Measurements from ENCODE around the gene SLC1A3. TPM values are rescaled to one million over a fixed set of nuclear protein-coding genes. Genes with fewer than 3 reads are reported as not detected.

Gene SLC1A3
- total RNA-seq, 1 donor from 2014 or later = not detected

DNA sequence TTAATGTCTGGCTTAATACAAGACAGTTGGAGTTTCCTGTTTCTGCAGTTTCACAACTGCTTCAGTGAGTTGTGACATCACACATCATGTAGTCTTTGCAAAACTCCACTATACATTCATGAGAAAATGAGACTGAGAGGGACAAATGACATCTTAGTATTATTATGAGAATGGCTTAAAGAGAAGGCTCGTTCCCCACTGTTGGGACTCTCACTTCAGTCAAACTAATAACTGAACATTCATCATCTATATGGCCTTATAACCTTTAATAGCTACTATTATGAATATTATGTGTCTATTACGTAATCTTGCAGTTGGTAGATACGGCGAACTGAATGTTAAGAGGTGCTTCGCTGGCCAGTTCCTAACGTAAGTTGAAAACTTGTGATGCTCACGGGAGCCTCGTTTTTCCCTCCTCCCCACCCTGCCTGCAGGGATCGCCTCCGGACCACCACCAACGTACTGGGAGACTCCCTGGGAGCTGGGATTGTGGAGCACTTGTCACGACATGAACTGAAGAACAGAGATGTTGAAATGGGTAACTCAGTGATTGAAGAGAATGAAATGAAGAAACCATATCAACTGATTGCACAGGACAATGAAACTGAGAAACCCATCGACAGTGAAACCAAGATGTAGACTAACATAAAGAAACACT lies 79.4 kb downstream of the SLC1A3 start:
- DNase-seq (ENCODE audit: low read depth in 2 of 2) = no peak

GRCh38 chr5:36686881-36687280 lies 80.5 kb downstream of the SLC1A3 start:
- DNase-seq (ENCODE audit: low read depth in 2 of 2) = no peak

DNA sequence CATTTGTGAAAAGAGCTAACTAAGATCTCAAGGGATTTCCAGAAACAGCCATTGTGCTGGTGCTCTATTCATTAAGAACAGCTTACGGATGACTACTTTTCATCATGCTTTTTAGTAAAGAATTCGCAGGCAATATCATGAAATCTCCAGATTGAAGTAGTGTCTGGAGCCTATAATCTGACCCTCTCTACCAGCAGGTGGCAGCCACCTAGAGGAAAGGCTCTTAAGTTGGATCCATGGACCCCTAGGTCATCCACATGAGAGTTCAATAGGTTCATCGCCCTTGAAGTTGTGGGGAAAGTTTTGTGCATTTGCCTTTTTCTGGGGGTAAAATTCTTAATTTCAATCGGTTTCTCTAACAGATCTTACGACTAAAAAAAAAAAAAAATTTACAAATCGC lies 82.3 kb downstream of the SLC1A3 start:
- DNase-seq (ENCODE audit: low read depth in 2 of 2) = peak; percentile 5 to 8

GRCh38 chr5:36689225-36689624 lies 82.8 kb downstream of the SLC1A3 start:
- no peak for DNase-seq (ENCODE audit: low read depth in 2 of 2)

DNA sequence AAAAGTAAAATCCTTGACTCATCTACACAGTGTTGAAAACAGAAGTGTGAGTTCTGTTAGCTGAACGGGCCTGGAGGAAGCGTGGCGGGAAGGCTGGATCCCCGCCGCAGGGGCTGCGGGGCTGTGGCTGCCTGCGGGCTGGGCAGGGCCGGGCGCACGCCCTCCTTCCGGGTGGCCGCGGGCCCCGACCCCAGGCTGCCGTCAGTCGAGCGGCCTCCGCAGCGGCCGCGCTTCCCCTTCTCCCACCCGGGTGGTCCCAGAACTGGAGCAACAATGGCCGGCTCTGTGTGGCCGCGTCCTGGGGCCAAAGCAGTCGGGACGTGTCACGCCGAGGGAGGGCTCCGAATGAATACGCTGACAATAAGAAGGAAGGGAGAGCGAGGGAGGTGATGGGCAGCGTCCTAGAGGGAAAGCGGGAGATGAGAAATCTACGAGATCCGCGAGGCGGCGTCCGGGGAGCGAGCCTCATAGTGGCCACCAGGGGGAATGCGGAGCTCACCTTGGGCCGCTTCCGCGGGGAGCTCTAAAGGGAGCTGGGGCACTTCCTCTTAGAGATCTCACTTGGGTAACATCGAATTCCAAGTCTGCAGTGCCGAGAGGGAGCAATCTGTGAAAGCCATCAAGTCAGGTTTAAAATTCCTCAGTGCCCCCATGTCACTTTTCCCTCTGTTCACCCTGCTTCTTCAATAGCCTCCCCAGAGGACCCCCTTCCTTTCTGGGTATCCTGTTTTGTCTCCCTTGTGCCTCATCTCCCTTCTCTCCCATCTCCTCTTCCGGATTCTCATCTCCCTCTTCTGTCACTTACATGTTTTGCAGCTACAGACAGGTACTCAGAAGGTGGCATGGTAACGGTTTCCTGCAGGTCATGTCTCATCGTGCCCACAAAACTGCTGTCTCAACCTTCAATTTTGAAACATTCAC lies 83.9 kb downstream of the SLC1A3 start:
- peak; percentile 45 to 56 for DNase-seq (ENCODE audit: low read depth in 2 of 2)

- DNase-seq (ENCODE audit: low read depth in 2 of 2) = no peak
These were observed 84.8 kb downstream of the SLC1A3 start for GRCh38 chr5:36691226-36691625.

GRCh38 chr5:36691696-36692371 lies 85.4 kb downstream of the SLC1A3 start:
- DNase-seq (ENCODE audit: low read depth in 2 of 2) = no peak

DNA sequence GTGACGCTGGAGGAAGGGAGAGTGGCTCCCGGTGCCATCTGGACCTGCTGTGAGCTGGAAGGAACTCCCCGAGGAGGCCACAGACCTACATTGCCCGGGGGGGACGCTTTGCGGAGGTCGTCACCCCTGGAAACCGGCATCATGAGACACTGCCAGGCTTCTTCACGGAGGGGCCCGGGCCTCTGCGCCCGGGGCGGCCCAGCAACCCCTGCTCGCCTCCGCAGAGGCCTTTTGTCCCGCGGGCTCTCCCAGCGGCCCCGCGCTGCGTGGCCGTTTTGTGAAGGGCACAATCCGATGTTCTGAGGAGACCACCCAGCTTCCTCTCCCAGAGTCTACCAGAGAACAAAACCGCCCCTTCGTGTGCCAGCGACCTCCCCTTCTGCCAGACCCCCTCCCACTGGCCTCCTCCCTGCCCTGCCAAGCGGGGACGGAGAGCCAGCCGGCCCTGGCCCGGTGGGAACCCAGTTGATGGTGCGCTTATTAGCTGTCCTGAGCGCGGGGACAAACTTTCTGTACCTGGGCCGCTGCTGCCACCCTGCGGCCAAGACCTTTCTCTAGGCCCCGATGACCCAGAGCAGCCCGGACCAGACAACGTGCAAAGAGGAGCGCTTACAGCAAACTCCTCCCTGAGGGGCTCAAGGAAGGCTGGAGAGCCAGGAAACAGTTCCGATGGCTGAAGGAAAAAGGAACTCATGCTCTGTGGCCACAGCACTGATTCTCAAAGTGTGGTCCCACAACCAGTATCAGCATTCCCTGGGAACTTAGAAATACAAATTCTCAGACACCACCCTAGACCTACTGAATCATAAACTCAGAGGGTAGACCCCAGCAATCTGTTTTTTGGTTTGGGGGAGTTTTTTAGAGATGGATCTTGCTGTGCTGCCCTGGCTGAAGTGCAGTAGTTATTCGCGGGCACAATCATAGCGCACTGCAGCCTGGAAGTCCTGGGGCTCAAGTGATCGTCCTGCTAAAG lies 86.7 kb downstream of the SLC1A3 start:
- DNase-seq (ENCODE audit: low read depth in 2 of 2) = peak; percentile 62 to 84

- no peak for DNase-seq (ENCODE audit: low read depth in 2 of 2)
These were observed 87.9 kb downstream of the SLC1A3 start for GRCh38 chr5:36694351-36694750.

GRCh38 chr5:36696059-36696673 lies 89.8 kb downstream of the SLC1A3 start:
- peak; percentile 69 to 81 for DNase-seq (ENCODE audit: low read depth in 2 of 2)

DNA sequence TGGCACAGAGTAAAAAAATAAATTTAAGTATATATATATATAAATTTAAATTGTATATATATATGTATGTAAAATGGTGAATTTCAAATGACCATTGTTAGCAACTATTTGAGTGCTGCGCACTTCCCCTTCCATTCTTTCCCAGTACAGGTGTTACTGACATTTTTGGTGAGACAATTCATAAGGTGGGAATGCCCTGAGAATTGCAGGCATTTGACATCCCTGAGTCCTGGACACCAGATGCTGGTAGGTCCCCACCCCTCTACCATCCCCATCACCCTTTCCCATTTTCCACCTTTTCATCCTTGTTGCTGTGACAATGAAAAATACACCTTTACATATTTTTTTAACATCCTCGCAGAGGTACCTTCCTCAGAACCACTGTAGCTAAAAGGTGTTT lies 91.6 kb downstream of the SLC1A3 start:
- no peak for DNase-seq (ENCODE audit: low read depth in 2 of 2)

- DNase-seq (ENCODE audit: low read depth in 2 of 2) = no peak
These were observed 94.8 kb downstream of the SLC1A3 start for GRCh38 chr5:36701085-36701698.

DNA sequence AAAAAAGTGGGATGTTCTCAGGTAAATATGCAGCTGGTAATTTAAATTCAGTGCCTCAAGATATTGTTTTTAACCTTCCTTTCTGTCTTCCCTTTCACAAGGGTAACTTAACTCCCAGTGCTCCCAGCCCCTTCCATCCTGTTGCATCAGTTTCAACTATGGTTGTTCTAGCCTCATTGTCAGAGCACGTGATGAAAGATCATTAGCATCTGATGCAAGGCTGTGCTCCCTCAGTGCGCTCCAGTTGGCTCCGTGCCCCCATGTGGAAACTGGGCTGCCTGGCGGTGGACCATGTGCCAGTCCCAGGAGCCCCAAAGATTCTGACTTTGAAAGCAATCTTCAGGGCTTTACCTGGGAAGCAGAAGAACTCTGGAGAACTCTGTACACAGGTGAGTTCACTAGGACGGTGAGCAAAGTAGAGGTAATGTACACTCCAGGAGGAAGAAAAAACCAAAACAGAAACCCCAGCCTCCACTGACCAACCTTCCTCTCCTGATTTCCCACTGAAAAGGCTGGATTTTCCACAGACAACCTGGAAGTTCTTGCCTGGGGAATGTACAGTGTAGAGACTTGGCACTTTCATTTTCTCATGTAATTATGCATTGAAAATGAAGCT lies 96.9 kb downstream of the SLC1A3 start:
- DNase-seq (ENCODE audit: low read depth in 2 of 2) = no peak

DNA sequence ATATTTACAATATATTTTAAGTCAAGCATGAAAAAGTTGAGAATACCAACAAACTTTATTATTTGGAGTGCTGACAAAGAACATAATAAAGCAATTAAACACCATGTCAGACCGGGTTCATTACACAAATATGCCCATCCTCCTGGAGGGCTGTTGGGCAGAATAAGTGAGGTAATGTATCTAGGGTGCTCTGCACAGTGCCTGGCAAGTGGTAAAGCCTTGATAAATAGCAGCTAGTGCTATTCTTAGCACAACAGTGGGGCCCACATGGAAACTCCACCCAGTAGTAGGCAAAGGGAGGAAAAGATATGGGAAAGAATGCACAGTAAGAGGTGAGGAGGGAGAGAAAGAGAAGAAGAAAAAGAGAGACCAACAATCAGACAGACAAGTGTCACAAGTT lies 97.7 kb downstream of the SLC1A3 start:
- DNase-seq (ENCODE audit: low read depth in 2 of 2) = no peak

- DNase-seq (ENCODE audit: low read depth in 2 of 2) = no peak
These were observed 98.6 kb downstream of the SLC1A3 start for GRCh38 chr5:36705055-36705454.

DNA sequence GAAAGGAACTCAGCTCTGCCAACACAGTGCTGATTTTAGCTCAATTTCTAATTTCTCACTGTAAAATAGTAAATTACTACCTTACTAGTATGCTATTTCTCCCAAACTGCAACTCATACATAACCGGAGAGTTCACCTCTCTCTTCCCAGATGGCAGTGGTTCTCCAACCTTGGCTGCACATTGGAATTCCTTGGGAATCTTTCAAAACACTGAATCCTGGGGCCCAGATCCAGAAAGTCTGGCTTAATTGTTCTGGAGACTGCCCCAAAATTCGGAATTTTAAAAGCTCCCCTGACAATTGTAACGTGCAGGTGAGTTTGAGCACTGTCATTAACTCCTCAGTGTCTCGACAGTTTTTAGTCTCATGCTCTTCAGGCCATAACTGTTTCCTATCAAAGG lies 100.3 kb downstream of the SLC1A3 start:
- no peak for DNase-seq (ENCODE audit: low read depth in 2 of 2)

- no peak for DNase-seq (ENCODE audit: low read depth in 2 of 2)
These were observed 102.6 kb downstream of the SLC1A3 start for GRCh38 chr5:36708996-36709395.

DNA sequence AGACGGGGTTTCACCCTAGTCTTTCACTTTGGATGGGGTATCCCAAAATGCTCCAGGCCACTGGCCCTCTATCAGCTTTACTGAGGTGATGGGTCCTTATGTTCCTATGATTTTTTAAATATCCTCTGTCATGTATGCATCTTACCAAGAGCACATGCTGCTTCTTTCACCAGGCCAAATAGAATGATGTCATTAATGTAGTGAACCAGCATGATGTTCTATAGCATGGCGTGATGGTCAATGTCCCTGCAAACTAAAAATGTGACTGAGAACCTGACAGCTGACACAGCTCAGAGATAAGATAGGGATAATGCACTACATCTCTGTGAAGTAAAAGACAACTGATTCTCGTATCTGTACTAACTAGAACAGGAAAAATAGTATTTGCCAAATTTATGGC lies 103.6 kb downstream of the SLC1A3 start:
- no peak for DNase-seq (ENCODE audit: low read depth in 2 of 2)

- DNase-seq (ENCODE audit: low read depth in 2 of 2) = no peak
These were observed 106.3 kb downstream of the SLC1A3 start for GRCh38 chr5:36712706-36713105.

DNA sequence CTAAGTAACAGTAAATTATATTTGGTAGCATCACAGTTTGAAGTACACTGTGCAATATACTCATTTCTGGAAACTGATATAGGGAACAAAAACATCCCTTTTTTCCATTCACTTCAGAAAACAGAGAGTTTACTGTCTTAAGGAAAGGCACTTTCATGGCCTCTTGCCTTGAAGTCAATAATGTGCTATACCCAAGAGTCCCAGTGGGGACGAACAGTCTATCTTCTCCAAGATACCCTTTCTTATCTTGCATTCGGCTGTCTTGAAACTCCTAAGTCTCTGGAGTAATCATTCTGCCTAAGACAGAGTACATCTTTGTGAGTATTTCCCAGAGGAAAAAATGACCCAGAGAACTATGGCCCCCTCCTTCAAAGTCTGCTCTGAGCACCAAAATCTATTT lies 107.1 kb downstream of the SLC1A3 start:
- no peak for DNase-seq (ENCODE audit: low read depth in 2 of 2)

All from lung microvascular endothelial cell (primary cell).